ENCODE results near the gene TKT. TPM values are rescaled to one million over a fixed set of nuclear protein-coding genes. Genes with fewer than 3 reads are reported as not detected.

Gene TKT
- total and polyA plus RNA-seq, 2 of the 13 experiments (the other 11 are each of a cell fraction or from before 2014, with no cell fraction given): 150 to 238 TPM

- no peak for TF ChIP-seq BCLAF1 (IDR thresholded peaks at IDR 0.05)
- TF ChIP-seq ZNF142 (CRISPR knock-in tag; IDR thresholded peaks at IDR 0.05): no peak
- no peak for TF ChIP-seq MAFK (conservative IDR thresholded peaks at IDR 0.05 in 1 of 2, IDR thresholded peaks at IDR 0.05 in 1 of 2; ENCODE audit: low read length in 2 of 2)
- no peak for TF ChIP-seq ZFP1 (CRISPR knock-in tag; IDR thresholded peaks at IDR 0.05)
- no peak for TF ChIP-seq MLX (CRISPR knock-in tag; IDR thresholded peaks at IDR 0.05)
- peak; percentile 30; the same call in 1 of the 2 replicates for TF ChIP-seq RXRB (CRISPR knock-in tag; IDR thresholded peaks at IDR 0.05; ENCODE audit: borderline replicate concordance)
- TF ChIP-seq TEAD3 (CRISPR knock-in tag; optimal IDR thresholded peaks at IDR 0.05; ENCODE audit: borderline replicate concordance): peak; percentile 49
- no peak for TF ChIP-seq SIN3B (IDR thresholded peaks at IDR 0.05; ENCODE audit: low read length)
- peak; percentile 79; the same call in 1 of the 2 replicates for TF ChIP-seq CBX5 (CRISPR knock-in tag; IDR thresholded peaks at IDR 0.05; ENCODE audit: borderline replicate concordance)
- no peak for TF ChIP-seq HOMEZ (CRISPR knock-in tag; IDR thresholded peaks at IDR 0.05; ENCODE audit: low read depth)
- no peak for TF ChIP-seq ZNF766 (CRISPR knock-in tag; IDR thresholded peaks at IDR 0.05; ENCODE audit: borderline replicate concordance)
- TF ChIP-seq ZNF580 (CRISPR knock-in tag; IDR thresholded peaks at IDR 0.05; ENCODE audit: borderline replicate concordance, low read depth): no peak
- TF ChIP-seq THAP11 (CRISPR knock-in tag; IDR thresholded peaks at IDR 0.05): 0 out of 2 replicates have a peak, but pooled peaks have one; percentile 37
- peak; percentile 26; the same call in 1 of the 2 replicates for TF ChIP-seq REPIN1 (CRISPR knock-in tag; IDR thresholded peaks at IDR 0.05; ENCODE audit: borderline replicate concordance, low read depth)
- no peak for TF ChIP-seq THYN1 (CRISPR knock-in tag; IDR thresholded peaks at IDR 0.05; ENCODE audit: borderline replicate concordance, low read depth)
- TF ChIP-seq SMAD1 (CRISPR knock-in tag; IDR thresholded peaks at IDR 0.05; ENCODE audit: borderline replicate concordance, low read depth): no peak
- TF ChIP-seq MXD4 (CRISPR knock-in tag; IDR thresholded peaks at IDR 0.05): 0 out of 2 replicates have a peak, but pooled peaks have one; percentile 27
- no peak for TF ChIP-seq ZNF549 (CRISPR knock-in tag; IDR thresholded peaks at IDR 0.05)
- TF ChIP-seq ZNF709 (CRISPR knock-in tag; IDR thresholded peaks at IDR 0.05): no peak
- TF ChIP-seq GZF1 (CRISPR knock-in tag; IDR thresholded peaks at IDR 0.05): no peak
Measured at GRCh38 chr3:53219895-53220483, 35.8 kb downstream of the TKT start (continued).
